SKM-1 (cell line): Measurements from ENCODE around the gene ARMC2.
"Not testable (repeated sequence)": the region's sequence is repeated elsewhere in the genome, so short reads cannot be mapped to it uniquely, and the experiment has no call there.

Experiments used
- DNase-seq: peaks from one replicate; lab custom pipeline; 2025; ENCODE audit not compliant: unreplicated experiment; lab: John Stamatoyannopoulos, UW

The ARMC2 gene

DNA sequence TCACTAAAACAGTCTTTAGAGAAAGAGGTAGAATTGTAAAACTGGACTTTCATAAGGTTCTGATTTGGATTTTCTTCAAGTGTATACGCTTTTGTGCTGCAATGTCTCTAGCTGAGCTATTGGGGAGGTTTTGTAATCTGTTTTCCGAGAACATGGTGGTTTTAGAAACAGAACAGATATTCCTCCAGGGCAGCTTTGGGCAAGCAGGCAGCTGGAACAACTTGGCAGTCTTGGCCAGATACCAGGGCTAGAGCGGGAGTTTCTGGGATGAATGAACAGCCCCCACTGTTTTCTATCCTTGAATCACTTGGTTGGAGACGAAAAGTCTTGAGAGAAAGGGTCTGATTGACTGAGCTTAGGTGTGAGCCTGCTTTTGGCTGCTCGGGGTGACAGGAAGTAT lies 17.1 kb upstream of the ARMC2 start:
- no peak for DNase-seq

DNA sequence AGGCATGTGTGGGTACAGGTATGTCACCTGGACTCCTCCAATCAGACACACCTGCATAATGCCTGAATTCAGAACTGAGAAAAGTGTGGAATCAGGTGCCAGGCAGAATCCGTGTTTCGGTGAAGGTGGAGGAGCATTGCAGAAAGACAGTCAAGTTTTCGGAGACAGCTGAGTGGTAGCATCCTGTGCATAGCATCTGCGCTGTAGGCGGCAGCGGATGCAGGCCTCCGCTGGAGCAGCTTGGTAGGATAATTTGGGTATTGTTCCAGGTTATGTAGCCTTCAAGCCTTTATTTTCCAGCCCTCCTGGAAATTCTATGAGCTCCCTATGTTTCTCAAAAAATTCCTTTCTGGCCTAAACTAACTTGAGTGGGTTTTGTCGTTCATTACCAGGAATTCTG lies 15.5 kb upstream of the ARMC2 start:
- DNase-seq = no peak

DNA sequence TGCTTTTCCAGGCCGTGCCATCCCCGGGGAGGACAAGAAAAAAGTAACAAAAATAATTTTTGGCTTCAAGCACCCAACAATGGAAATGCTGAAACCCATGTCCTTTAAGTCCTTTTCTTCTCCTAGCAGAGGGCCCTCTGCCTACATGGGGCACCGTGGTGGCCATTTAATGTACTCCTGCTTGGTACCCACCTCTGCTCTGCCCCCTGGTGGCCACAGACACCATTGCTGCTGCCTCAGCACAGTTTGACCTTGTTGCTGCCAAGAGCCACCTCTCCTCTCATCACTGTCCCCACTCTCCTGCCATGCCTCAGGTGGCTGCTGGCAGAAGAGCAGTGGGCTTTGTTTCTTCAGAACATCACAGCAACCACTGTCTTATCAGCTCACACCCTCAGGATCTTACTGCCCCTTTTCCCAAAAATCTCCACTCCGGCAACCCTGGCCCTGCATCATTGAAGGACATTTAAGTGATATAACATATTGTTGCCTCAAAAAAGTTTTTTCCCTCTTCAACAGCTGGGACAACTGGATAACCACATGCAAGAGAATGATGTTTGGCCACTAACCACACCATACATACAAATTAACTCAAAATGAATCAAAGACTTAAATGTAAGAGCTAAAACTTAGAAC lies 12.9 kb upstream of the ARMC2 start:
- peak; percentile 79 for DNase-seq

DNA sequence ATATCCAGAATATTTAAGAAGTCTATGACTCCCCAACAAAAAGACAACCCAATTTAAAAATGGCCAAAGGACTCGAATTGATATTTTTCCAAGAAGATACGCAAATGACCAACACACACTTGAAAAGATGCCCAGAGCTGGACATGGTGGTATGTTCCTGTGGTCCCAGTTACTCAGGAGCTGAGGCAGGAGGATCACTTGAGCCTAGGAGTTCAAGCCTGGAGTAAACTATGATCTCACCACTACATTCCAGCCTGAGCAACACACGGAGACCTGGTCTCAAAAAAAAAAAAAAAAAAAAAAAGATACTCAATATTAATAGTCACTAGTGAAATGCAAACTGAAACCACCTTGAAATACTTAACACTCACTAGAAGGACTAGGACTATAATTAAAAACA lies 12.2 kb upstream of the ARMC2 start:
- no peak for DNase-seq

DNA sequence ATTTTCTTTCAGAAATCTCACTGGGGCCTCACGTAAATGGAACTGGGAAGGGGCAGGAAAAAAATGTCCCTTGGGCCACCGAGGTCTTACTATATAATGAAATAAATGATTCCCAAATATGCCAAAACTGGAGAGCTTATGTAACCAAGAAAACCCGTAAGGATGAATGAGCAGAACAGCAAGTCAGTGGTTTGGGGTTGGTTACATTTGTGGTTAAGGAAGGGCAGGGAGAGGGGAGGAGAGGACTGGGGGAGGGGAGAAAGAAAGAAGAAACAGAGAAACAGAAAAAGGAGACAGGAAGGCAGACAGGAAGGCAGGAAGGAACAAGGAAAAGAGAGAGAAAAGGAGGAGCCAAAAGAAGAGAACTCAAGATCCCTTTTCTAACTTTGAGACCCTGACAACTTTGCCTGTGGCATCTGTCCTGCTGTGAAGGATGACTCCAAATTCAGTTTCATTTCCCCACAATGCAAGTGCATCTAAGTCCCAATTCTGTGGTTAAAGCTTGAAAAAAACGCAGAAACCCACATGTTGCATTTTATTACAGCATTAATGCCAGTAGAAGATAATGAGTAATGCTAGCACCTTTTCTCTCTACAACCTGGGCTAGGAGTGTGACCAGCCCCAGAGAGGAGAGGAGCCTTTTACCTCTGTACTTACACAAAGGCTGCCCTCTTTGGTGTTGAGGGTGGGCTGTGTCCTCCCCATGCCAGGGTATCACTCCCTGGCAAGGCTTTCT lies 10.8 kb upstream of the ARMC2 start:
- peak; percentile 20 for DNase-seq

DNA sequence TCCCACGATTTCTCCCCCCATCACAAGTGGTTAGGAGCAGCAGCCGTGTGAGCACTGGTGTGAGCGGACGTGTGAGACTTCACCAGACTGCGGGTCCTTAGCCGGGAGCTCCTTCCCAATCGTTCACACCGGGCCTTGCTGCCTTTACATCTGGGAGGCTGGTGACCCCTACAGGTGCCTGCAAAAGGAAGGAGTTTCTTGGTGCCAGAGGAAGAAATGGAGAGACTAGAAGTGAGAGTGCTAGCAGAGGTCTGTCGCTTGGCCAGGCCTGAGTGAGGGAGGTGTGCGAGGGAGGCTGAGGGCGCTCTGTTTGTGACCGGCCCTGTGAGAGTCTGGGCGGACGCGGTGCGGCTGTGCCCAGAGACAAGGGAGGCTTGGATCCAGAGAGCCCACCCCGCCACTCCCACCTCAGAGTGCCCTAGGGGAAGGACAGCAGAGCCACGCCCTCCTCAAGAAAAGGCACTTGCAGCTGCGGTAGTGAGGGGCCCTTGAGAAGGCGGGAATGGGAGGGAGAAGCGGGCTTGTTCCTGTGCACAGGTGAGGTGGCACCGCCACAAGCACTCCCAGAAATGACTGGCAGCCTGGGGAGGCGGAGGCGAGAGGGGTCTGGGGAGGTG lies 10.0 kb upstream of the ARMC2 start:
- no peak for DNase-seq

DNA sequence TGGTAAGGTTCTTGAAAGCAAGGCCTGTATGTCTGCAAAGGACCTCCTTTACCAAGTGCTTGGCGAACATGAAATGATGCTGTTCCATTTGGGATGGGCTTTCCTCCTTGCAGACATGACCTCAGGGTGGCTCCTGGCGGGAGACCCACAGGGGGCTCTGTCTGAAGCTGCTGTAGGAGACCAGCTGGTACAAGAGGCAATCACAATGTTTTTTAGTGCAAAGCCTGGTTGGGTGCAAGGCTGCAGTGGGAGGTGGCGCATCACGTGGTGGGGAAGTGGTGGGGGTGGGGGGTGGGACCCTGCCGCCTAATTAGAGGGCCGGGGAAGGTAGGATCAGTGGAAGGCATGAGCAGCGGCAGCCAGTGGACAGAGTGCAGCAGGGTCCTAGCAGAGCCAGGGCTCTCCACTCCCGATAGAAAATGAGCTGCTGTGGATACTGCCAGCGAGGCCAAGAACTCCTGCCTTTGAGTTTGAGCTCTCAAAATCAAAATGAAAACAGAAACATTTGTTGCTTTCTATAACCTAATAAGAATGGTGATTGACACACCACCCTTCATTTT lies 9.1 kb upstream of the ARMC2 start:
- DNase-seq = no peak

DNA sequence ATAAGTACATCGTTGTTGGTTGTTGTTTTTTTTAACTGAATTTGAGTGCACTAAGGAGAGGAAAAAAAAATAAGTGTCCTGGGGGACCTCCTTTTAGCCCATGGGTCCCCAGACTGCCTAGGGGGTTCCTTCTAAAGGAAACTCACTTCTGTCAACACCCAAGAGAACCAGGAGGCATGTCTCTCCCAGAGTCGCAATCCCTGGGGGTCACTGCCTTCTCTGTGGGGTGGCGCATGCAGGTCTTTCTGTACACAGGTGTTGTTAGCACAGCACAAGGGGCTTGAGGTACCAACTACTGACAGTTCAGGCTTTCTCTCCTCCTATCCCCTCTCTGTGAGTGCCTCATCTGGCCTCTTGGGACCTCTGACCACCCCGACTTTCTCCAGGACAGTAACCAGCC lies 7.3 kb upstream of the ARMC2 start:
- no peak for DNase-seq

DNA sequence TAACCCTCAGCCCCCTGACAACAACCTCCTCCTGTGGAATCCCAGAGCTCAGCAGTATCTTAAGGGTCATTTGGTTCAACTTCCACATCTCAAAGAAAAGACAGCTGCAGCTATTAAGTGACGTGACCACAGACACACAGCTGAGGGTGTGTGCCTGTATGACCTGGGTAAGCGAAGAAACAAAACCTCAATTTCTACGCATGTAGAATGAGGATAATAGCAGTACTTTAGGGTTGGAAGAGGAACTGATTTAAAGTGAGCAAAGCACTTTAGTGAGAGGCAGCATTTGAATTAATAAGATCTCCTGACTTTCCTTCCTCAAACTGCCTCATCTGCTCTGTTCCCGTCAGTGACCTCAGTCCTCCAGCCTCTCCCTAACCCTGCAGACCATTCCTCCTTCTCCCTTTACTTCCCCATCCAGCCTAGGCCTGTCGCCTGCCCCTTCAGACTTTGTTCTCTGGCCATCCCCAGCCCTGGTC lies 6.8 kb upstream of the ARMC2 start:
- DNase-seq = no peak

DNA sequence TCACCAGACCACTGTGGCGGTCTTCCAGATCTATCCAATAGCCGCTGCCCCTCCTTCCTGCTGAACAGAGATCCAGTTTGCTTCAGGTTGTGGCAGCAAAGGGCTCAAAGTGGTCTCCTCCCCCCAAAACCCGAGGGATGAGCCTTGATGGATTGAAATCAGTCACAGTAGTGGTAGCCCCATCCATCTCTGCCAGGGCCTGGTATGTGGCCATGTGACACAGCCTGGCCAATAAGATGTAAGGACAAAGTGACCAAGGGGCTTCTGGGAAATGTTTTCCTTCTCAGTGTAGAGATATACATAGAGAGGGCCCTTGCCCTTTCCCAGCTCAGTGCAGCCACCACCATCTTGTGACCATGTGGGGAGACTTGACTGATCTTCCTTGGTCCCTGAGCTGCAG lies 4.1 kb upstream of the ARMC2 start:
- DNase-seq = no peak

DNA sequence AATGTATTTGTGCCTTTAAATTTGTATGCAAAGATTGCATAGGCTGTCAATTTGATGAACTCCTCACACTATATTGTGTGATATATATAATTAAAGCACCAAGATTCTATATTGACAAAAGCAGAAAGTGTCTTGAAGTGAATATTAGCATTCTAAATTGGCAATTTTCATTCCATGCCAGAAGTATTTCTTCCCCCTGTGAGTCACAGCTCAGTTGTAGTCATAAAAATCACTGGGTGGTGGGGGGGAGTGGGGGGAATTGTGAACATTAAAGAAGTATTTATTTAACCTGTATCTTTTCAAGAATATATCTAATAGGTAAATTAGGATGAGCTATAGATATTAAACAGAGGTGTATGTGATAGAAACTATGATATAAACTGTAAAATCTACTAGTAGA lies 3.1 kb upstream of the ARMC2 start:
- no peak for DNase-seq

DNA sequence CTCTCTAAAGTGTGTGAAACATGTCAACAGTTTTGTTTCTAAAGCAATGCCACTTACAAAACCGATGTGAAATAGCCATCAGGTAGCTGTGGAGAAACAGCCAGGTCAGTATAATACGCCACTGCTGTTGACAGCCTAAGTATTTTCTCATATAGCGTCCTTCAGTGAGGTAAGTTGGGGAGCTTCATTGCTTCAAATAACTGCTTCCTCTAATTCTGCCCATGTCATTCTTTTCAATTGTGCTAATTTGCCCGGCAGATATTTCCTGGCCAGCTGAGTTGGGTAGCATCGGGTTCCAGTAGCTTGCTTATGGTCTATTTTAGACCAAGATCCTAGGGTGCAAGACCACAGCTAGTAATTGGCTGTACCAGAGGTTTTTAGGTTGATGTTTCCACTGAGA lies 2.1 kb upstream of the ARMC2 start:
- DNase-seq = no peak

DNA sequence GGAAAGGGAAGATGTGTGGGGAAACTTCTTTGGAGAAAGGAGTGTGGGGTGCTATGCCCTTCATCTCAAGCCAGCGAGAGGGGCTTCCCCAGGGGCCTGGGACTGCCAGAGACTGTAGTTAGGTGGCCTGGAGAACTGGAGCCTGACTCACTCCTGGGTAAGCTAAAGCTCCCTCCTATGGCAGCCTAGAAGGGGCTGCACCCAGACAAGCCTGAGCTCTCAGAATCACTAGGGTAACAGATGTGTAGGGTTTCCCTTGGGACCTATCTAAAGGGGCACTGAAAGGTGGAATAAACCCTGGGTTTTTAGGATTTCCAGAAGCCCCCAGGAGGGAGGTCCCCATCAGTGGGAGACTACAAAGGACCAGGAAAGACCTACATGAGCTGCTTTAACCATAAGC lies 1.6 kb upstream of the ARMC2 start:
- no peak for DNase-seq

DNA sequence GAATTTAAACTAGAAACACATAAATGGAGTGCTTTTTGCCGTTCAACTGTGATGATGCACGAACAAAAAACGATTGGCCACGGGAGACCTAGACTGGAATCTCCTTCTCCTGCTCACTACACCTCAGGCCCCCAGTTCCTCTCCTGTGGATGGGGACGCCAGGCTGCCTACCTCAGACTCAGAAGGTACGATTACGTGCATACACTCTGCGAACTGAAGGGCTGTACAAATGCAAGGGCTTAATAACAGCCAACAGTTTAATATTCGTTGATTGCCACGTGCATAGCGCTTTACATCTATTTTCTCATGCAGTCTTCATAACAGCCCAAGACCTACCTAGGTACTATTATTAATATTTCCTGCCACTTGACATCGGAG lies 495 bp upstream of the ARMC2 start:
- DNase-seq = no peak

DNA sequence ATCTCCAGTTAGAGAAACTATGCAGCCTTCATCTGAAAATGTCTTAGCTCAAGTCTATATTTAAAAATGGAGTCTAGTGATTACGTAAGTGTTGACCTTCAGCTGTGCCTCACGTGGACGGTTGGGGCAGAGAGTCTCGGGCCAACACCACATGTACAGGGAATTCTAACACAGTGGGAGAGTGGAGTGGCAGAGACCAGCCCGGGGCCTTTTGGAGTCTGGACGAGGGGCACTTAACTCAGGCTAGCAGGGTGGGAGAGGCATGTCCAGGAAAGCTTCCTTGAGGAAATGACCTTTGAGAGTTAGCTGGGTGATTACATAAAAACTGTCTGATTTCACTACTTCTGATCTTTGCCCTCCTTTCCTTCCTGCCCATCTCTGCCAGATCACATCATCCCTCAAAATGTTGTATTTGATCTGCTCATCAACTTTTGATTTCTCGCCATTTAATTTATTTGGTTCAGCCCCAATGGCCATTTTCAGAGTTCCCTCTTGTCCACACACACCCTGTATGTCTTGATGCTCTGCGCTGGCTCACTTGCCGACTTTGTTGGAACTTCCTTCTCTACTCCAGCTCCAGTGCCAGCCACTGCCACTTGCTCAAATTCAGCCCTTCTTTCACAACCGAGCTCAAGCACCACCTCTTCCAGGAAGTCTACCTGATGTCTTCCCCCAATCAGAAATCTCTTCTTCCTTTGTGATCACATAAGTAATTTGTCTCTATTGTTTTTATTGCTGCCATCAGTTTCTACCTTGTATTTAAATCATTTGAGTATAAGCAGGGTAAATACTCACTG lies 2.6 kb downstream of the ARMC2 start:
- DNase-seq = no peak

DNA sequence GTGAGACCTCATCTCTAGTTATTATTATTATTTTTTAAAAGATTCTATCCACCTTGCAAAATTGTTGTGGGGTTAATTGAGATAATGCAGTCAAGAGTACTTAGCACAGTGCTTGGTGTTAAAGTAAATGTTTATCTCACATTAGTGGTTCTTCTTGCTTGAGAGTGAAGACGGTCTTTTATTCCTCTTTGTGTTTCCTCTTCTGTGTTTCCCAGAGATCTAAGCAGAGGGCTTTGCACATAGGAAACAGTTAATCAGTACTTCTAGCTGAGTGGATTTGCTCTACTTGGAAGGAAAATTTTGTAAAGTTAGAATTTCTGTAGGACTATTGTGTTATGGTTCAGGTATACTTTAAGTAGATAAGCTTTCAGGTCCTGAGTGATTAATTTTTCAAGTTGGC lies 3.5 kb downstream of the ARMC2 start:
- DNase-seq = no peak

DNA sequence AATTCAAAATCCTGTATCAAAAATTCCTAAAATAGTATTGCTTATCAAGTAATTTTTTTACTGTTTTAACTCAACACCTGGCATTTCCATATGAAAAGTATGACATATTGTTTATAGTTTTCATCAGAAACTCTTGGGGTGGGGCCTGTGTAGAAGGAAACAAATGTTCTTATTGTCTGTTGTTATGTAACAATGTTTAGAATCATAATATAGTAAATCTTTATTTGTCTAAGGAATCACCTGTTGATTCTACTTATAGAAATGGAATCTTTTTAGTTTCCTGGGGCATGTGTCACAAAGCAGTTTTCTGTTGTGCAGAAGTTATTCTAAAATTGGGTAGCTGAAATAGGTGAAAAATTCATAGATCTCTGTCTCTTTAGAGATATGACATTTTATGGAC lies 4.9 kb downstream of the ARMC2 start:
- DNase-seq = no peak

DNA sequence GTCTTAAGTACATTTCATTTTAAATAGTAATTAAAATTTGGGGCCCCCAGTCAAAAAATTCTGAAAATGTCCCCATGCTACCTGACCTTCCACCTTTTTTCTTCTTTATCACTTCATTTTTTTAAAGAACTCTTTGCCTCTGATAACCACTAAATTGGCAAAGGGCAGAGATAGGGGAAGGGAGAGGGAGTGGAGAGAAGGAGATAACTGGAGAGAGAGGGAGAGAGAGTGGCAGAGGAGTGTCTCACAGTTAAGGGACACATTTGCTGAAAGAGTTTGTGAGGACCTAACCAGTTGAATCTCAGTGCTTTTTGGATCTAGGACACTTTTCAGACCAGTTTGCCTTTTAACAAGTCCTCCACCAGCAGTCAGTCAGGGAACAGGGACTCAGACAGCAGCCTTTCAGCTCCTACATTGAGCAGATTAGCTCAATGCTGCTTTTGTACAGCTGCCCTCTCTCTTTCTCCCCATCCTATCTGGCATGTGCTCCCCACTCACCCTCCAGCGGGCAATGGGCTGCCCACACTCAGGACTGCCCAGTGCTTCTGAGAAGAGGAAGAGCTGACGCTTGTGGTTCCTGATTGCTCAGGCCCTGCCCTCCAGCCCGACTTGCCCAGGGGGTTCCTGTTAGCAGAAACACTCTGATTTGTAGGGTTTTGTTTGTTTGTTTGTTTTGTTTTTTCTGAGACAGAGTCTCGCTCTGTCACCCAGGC lies 14.4 kb downstream of the ARMC2 start:
- DNase-seq = no peak

DNA sequence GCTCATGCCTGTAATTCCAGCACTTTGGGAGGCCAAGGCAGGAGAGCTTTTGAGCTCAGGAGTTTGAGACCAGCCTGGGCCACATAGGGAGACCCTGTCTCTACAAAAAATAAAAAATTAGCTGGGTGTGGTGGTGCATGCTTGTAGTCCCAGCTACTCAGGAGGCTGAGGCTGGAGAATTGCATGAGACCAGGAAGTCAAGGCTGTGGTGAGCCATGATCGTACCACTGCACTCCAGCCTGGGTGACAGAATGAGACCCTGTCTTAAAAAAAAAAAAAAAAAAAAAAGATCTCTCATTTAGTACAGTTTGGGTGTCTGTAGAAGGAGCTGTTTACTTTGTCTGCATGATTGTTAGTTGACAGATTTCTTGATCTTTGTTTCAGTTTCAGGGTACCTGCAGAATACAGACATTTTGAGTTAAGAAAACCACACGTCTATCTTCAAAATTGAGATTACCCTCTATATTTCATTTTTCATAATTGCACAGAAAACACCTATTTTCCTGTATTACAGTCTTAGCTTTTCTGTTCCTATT lies 17.6 kb downstream of the ARMC2 start:
- not testable (repeated sequence) for DNase-seq

DNA sequence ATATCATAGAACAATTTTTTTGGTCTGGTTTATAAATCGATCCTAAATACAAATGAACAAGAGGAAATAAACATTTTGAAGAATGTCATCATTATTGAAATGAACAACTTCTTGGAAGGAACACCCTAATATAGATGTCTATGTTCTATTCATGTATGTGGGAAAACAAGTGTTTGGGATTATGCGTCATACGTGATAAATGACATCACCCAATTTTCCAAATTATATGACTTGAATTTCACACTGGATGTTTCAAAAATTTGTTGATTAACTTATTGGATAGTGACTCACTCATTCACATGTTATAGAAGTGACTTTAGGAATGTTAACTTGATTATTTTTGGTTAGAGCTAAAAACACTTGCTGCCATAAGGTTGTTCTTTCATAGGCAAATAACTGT lies 18.6 kb downstream of the ARMC2 start:
- no peak for DNase-seq

DNA sequence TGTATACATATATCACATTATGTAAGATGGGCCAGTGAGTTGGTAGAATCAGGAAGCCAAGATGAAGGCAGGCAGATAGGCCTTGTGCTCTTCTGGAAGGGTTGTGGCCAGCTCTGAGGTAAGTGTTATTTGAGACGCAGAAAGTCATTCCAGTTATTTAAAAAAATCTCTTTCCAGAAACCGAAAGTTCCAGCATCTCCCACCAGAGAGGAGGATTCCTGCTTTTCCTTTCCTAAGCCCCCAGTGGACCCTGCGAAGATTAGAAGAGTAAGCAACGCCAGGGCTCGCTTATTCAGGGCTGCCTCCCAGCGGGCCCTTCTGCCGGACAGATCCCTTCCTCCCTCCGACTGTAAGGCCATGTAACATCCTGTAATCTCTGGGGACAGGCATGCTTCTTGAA lies 20.4 kb downstream of the ARMC2 start:
- no peak for DNase-seq
